Measurements from ENCODE around the gene ALDH1A1. TPM values are rescaled to one million over a fixed set of nuclear protein-coding genes. Genes with fewer than 3 reads are reported as not detected.

The ALDH1A1 gene
- total RNA-seq, 1 experiment from 2014 or later: 2.3 TPM

DNA sequence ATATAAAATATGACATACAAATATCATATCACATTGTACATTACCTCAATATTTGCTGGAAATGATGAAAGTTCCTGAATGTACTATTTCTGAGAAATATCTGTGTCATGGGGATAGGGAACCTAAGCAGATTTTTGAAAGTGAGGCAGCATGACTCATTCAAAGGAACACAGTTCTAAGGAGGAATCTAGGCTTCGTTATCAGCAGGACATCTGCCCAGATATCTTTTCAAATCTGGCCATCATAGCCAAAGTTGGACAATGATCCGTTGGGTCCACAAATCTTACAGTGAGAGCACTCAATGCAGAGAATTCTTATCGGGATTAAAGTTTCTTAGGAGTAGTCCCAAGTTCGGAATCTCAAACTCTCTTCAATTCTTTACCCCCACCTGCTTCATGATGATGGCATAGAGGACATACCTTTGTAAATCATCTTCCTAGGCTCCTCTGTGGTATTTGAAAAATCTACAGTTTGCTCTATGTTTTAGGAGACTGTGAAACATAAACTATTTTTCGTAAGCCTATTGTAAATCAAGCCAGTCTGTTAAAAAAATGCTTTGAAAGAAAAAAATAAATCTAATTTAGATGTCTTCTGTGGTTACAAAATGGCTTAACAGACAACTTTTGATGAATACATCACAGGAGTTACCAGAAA lies 29.4 kb upstream of the ALDH1A1 start:
- no peaks in the 10 kb centered on the region for H3K36me3 ChIP-seq (ENCODE audit: low read depth)
- no peak overlapping the region for H3K4me2 ChIP-seq
- no peaks in the 10 kb centered on the region for H3F3A ChIP-seq (ENCODE audit: insufficient read depth, low read depth)
- BruUV-seq (replicated peaks): no TSS peak
- H3K4me1 ChIP-seq (replicated peaks; ENCODE audit: insufficient read depth): peaks cover 9% of the 10 kb centered on the region
- H3K27me3 ChIP-seq (ENCODE audit: insufficient read depth, low read depth): no peaks in the 10 kb centered on the region
- DNase-seq: no peak
- H3K9me3 ChIP-seq (ENCODE audit: insufficient read depth, low read depth): no peaks in the 10 kb centered on the region
- H3K4me3 ChIP-seq: no peak overlapping the region
- ChIA-PET POLR2A (ENCODE audit: unreplicated experiment) (no interaction called here), CTCF (no interaction called here)
- no peak for TF ChIP-seq EZH2 (IDR thresholded peaks at IDR 0.05; ENCODE audit: low read depth)
- TF ChIP-seq, protein P1, sequence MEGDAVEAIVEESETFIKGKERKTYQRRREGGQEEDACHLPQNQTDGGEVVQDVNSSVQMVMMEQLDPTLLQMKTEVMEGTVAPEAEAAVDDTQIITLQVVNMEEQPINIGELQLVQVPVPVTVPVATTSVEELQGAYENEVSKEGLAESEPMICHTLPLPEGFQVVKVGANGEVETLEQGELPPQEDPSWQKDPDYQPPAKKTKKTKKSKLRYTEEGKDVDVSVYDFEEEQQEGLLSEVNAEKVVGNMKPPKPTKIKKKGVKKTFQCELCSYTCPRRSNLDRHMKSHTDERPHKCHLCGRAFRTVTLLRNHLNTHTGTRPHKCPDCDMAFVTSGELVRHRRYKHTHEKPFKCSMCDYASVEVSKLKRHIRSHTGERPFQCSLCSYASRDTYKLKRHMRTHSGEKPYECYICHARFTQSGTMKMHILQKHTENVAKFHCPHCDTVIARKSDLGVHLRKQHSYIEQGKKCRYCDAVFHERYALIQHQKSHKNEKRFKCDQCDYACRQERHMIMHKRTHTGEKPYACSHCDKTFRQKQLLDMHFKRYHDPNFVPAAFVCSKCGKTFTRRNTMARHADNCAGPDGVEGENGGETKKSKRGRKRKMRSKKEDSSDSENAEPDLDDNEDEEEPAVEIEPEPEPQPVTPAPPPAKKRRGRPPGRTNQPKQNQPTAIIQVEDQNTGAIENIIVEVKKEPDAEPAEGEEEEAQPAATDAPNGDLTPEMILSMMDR (conservative IDR thresholded peaks at IDR 0.05): no peak
- H2AFZ ChIP-seq: no peak overlapping the region
- no peaks in the 10 kb centered on the region for H4K20me1 ChIP-seq (ENCODE audit: insufficient read depth)
- no peaks in the 10 kb centered on the region for H3K79me2 ChIP-seq (ENCODE audit: low read depth)
- no peak overlapping the region for H3K27ac ChIP-seq
- H3K9me2 ChIP-seq (ENCODE audit: insufficient read depth): no peaks in the 10 kb centered on the region
- intact Hi-C loops (cut with micrococcal nuclease; ENCODE audit: unreplicated experiment): loop anchor here (5.0 kb wide), 2 partner anchors 40 to 195 kb away; no protein-coding TSS in a partner anchor

DNA sequence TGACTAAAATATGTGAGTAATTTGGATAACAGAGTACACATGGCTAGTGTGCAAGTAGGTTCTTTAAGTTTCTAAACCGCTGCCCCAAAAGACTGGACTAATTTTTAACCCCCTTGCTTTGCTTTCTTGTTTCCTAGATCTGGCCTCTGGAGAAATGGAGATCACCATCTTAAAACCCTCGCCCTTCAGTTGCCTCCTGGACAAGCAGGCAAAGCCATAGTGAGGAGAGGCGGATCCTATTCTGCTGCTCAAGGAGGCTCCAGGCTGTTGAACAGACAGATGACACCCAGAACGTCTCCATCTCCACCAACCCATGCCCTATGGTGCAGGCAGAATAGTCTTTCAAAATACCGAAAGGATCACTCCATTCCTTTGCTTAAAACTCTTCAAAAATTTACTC lies 28.6 kb upstream of the ALDH1A1 start:
- H3K4me2 ChIP-seq: no peak overlapping the region
- DNase-seq: no peak
- no peaks in the 10 kb centered on the region for H3K9me2 ChIP-seq (ENCODE audit: insufficient read depth)
- H2AFZ ChIP-seq: no peak overlapping the region
- H3F3A ChIP-seq (ENCODE audit: insufficient read depth, low read depth): no peaks in the 10 kb centered on the region
- no peak for TF ChIP-seq EZH2 (IDR thresholded peaks at IDR 0.05; ENCODE audit: low read depth)
- TF ChIP-seq, protein P1 (conservative IDR thresholded peaks at IDR 0.05): no peak
- no peak overlapping the region for H3K4me3 ChIP-seq
- H3K9me3 ChIP-seq (ENCODE audit: insufficient read depth, low read depth): no peaks in the 10 kb centered on the region
- no peak overlapping the region for H3K27ac ChIP-seq
- H4K20me1 ChIP-seq (ENCODE audit: insufficient read depth): no peaks in the 10 kb centered on the region
- peaks cover 9% of the 10 kb centered on the region for H3K4me1 ChIP-seq (replicated peaks; ENCODE audit: insufficient read depth)
- no TSS peak for BruUV-seq (replicated peaks)
- POLR2A ChIA-PET (ENCODE audit: unreplicated experiment): no interaction called here
- no peaks in the 10 kb centered on the region for H3K27me3 ChIP-seq (ENCODE audit: insufficient read depth, low read depth)
- no peaks in the 10 kb centered on the region for H3K36me3 ChIP-seq (ENCODE audit: low read depth)
- intact Hi-C loops (cut with micrococcal nuclease; ENCODE audit: unreplicated experiment): loop anchor here (5.0 kb wide), 2 partner anchors 41 to 196 kb away; no protein-coding TSS in a partner anchor
- H3K79me2 ChIP-seq (ENCODE audit: low read depth): no peaks in the 10 kb centered on the region
- CTCF ChIA-PET: no interaction called here

DNA sequence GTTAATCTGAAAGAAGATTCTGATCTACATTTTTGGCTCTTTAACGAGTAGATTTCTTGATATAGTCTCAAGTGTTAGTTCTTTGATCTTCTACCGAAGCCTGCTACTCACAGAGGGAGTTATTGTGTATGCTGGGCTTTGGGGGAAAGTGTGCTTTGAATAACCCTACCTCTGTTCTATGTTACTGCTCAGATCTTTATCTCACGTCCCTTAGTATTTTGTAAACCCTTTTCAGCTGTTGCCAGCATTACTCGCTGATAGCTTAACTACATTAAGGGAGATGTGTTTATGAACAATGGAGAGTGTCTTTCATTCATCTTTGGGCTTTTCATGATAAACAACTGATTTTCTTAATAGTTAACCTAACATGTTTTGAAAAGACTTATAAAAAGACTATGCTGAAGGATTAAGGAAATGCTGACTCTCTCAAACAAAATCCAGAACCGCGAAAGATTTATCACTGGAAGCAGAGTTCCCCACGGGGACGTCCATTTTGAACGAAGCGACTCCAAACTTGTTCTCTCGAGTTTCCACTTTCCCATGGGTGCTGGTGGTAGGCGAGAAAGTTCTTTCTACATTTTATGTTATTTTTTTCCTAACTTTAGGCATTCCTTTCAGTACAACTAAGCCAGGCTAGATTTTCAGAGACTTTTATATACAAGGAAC lies 27.9 kb upstream of the ALDH1A1 start:
- Histone ChIP-seq H4K20me1 (ENCODE audit: insufficient read depth) (no peaks in the 10 kb centered on the region), H3F3A (ENCODE audit: insufficient read depth, low read depth) (no peaks in the 10 kb centered on the region), H3K4me2 (no peak overlapping the region), H2AFZ (no peak overlapping the region), H3K27ac (no peak overlapping the region), H3K4me3 (no peak overlapping the region), H3K27me3 (ENCODE audit: insufficient read depth, low read depth) (no peaks in the 10 kb centered on the region), H3K4me1 (replicated peaks; ENCODE audit: insufficient read depth) (peaks cover 9% of the 10 kb centered on the region), H3K9me2 (ENCODE audit: insufficient read depth) (no peaks in the 10 kb centered on the region), H3K9me3 (ENCODE audit: insufficient read depth, low read depth) (no peaks in the 10 kb centered on the region), H3K36me3 (ENCODE audit: low read depth) (no peaks in the 10 kb centered on the region), H3K79me2 (ENCODE audit: low read depth) (no peaks in the 10 kb centered on the region)
- DNase-seq: no peak
- POLR2A ChIA-PET (ENCODE audit: unreplicated experiment): no interaction called here
- BruUV-seq (replicated peaks): no TSS peak
- intact Hi-C loops (cut with micrococcal nuclease; ENCODE audit: unreplicated experiment): loop anchor here (5.0 kb wide), 2 partner anchors 42 to 197 kb away; no protein-coding TSS in a partner anchor
- no peak for TF ChIP-seq EZH2 (IDR thresholded peaks at IDR 0.05; ENCODE audit: low read depth)
- TF ChIP-seq, protein P1 (conservative IDR thresholded peaks at IDR 0.05): no peak
- CTCF ChIA-PET: no interaction called here

Data from PC-9 (cell line).